Esophagus squamous epithelium (tissue), 4 donors: ENCODE results near the gene JMJD6.

Experiments
- POLR2A ChIP-seq, 4 donors: fragments of 450-650 bp; IDR thresholded peaks; one replicate each; pipeline ENCODE4 v1.6.1; 2017; ENCODE audit warnings: antibody characterized with exemption in 4 of 4, mild to moderate bottlenecking in 4 of 4, moderate library complexity in 3 of 4
- TF ChIP-seq, protein P1 (sequence below), 6 experiments: fragments of 450-650 bp in 4 of 6; fragments of 200-600 bp in 2 of 6; sonication (generic) in 2 of 6; IDR thresholded peaks; one replicate each; pipeline ENCODE4 v1.5.1; 2016 to 2019; ENCODE audit warnings: antibody characterized with exemption in 6 of 6, mild to moderate bottlenecking in 4 of 6, moderate library complexity in 4 of 6

DNA sequence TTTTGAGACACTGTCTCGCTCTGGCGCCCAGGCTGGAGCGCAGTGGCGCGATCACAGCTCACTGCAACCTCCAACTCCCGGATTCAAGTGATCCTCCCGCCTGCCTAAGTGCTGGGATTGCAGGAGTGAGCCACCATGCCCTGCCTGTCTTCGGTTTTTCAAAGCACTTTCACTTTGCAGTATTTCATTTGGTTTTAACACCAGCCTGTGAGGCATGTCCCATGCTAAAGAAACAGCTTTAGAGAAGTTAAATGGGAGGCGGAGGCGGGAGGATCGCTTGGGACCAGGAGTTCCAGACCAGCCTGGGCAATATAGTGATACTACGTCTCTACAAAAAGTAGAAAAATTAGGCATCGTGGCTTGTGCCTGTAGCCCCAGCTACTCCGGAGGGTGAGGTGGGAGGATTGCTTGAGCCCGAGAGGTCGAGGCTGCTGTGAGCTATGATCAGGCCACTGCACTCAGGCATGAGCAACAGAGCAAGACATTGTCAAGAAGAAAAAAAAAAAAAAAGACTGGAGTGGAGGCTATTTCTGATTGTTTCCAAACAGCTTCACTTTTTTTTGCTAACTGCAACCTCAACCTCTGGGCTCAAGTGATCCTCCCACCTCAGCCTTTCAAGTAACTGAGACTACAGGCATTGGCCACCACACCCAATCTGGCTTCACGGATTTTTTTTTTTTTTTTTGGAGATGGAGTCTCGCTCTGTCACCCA lies 1.5 kb upstream of the JMJD6 start:
- TF ChIP-seq, protein P1, sequence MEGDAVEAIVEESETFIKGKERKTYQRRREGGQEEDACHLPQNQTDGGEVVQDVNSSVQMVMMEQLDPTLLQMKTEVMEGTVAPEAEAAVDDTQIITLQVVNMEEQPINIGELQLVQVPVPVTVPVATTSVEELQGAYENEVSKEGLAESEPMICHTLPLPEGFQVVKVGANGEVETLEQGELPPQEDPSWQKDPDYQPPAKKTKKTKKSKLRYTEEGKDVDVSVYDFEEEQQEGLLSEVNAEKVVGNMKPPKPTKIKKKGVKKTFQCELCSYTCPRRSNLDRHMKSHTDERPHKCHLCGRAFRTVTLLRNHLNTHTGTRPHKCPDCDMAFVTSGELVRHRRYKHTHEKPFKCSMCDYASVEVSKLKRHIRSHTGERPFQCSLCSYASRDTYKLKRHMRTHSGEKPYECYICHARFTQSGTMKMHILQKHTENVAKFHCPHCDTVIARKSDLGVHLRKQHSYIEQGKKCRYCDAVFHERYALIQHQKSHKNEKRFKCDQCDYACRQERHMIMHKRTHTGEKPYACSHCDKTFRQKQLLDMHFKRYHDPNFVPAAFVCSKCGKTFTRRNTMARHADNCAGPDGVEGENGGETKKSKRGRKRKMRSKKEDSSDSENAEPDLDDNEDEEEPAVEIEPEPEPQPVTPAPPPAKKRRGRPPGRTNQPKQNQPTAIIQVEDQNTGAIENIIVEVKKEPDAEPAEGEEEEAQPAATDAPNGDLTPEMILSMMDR (IDR thresholded peaks at IDR 0.05): no peak
- no peak for TF ChIP-seq POLR2A (IDR thresholded peaks at IDR 0.05)
